ENCODE measurements around the gene MCL1.
"Not testable (repeated sequence)": the region's sequence is repeated elsewhere in the genome, so short reads cannot be mapped to it uniquely, and the experiment has no call there.

MCL1 gene

DNA sequence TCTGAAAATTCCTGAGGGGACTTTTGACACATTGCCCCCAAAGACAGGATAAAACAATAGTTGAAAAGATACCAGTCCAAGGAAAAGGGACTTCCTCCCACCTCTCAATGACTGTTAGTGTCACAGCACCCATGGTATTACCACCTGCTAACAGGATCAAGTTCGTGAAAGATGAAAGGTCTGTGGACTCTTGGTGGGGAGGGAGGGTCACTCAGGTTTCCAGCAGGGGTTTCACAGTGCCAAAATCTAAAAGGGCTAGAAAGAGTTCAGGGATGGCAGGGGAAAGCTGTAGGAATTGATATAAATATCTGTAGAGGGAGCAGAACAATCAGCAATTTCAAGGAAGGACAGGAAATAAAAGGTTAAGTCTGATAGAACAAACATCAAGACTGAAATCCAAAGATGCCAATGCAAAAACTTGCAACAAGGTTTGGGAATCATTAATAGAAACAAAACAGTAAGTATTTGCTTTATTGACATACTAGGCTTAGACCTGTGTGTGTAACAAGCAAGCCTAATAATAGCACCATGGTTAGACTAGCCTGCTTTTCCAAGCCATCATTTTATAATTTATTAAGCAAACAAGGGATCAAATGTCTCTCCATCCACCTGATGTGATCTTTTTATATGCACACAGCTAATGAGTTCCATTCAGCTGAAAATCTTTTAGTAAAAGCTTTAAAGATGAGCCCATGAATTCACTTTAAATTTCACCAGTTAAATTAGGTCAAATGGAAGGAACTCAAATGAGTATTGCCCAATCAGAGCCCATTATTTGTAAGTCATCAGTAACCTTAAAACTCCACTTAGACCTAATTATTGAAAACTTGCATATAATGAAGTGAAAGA is 3.7 kb downstream of the MCL1 start:
- TF ChIP-seq BACH2 (CRISPR knock-in tag; IDR thresholded peaks at IDR 0.05; ENCODE audit: borderline replicate concordance) (no peak), ZNF565 (CRISPR knock-in tag; conservative IDR thresholded peaks at IDR 0.05; ENCODE audit: low read depth) (no peak), ZFP3 (CRISPR knock-in tag; IDR thresholded peaks at IDR 0.05) (no peak), ZFP30 (CRISPR knock-in tag; IDR thresholded peaks at IDR 0.05) (0 out of 2 replicates have a peak, but pooled peaks have one; percentile 9), ZC3H10 (CRISPR knock-in tag; IDR thresholded peaks at IDR 0.05) (peak; percentile 33; the same call in 1 of the 2 replicates), TOX (CRISPR knock-in tag; IDR thresholded peaks at IDR 0.05; ENCODE audit: borderline replicate concordance) (peak; percentile 26; the same call in 1 of the 2 replicates), ZNF8 (CRISPR knock-in tag; IDR thresholded peaks at IDR 0.05) (no peak; the same call in 1 of the 2 replicates), ESRRG (CRISPR knock-in tag; IDR thresholded peaks at IDR 0.05) (no peak), ISL1 (CRISPR knock-in tag; IDR thresholded peaks at IDR 0.05) (no peak), ARNTL (CRISPR knock-in tag; IDR thresholded peaks at IDR 0.05; ENCODE audit: borderline replicate concordance, low read depth) (0 out of 2 replicates have a peak, but pooled peaks have one; percentile 9), CSDC2 (CRISPR knock-in tag; IDR thresholded peaks at IDR 0.05) (no peak)
- TF ChIP-seq, protein P1, sequence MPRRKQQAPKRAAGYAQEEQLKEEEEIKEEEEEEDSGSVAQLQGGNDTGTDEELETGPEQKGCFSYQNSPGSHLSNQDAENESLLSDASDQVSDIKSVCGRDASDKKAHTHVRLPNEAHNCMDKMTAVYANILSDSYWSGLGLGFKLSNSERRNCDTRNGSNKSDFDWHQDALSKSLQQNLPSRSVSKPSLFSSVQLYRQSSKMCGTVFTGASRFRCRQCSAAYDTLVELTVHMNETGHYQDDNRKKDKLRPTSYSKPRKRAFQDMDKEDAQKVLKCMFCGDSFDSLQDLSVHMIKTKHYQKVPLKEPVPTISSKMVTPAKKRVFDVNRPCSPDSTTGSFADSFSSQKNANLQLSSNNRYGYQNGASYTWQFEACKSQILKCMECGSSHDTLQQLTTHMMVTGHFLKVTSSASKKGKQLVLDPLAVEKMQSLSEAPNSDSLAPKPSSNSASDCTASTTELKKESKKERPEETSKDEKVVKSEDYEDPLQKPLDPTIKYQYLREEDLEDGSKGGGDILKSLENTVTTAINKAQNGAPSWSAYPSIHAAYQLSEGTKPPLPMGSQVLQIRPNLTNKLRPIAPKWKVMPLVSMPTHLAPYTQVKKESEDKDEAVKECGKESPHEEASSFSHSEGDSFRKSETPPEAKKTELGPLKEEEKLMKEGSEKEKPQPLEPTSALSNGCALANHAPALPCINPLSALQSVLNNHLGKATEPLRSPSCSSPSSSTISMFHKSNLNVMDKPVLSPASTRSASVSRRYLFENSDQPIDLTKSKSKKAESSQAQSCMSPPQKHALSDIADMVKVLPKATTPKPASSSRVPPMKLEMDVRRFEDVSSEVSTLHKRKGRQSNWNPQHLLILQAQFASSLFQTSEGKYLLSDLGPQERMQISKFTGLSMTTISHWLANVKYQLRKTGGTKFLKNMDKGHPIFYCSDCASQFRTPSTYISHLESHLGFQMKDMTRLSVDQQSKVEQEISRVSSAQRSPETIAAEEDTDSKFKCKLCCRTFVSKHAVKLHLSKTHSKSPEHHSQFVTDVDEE (CRISPR knock-in tag; IDR thresholded peaks at IDR 0.05) = no peak
- TF ChIP-seq, protein P2, sequence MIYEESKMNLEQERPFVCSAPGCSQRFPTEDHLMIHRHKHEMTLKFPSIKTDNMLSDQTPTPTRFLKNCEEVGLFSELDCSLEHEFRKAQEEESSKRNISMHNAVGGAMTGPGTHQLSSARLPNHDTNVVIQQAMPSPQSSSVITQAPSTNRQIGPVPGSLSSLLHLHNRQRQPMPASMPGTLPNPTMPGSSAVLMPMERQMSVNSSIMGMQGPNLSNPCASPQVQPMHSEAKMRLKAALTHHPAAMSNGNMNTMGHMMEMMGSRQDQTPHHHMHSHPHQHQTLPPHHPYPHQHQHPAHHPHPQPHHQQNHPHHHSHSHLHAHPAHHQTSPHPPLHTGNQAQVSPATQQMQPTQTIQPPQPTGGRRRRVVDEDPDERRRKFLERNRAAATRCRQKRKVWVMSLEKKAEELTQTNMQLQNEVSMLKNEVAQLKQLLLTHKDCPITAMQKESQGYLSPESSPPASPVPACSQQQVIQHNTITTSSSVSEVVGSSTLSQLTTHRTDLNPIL (CRISPR knock-in tag; IDR thresholded peaks at IDR 0.05; ENCODE audit: low read depth) = peak; percentile 36; the same call in 1 of the 2 replicates
- no peak for ATAC-seq

DNA sequence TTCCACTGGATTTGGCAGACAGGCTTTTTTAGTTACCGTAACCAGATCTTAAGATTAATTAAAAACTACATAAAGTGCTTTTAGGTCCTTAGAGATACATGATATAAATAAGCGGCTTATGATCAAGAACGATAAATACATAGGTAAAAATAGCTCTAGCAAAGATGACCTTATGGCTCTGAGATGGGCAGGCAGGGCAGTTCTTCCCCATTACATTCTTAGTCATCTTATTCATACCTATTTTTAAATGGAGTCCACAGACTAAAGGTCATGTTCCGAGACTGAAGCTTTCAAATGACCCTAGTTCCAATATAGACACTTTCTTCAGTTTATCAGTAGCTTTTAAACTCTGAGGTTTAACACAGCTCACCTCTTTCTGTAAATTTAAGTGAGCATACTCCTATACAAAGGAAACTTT is 4.3 kb downstream of the MCL1 start:
- no peak for ATAC-seq

DNA sequence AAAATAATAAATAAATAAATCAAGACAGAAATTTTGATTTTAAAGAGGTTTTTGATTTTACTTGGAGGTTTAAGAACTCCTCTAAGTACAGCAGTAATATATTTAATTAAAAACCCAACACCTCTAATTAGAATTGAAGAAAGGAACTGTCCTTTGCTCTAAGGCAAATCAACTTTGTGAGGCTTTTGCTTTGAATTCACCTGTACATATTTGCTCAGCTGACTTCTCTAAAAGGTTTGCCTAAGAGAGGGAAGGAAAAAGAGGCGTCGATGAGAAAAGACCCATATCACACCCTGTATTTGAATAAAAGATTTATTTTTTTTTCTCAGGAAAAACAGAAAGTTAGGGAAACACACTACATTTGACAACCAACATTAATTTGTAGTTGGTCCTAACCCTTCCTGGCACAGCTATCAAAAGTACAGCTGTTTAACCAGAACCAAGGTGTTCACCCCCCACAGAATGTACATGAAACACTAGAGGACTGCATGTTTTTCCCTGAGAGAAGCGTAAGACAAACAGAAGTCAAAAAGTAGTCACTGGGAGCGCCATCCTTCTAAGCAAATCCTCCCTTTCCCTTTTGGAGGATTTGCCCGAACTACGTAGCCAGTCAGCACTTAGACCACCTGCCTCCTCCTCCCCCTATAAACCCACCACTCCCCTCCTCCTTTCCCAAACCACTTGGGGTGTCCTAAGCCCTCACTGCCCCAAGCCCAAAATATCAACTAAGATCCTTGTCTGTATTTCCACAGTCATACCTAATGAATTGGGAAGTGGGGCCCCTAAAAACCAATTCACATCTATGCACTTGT is 4.9 kb downstream of the MCL1 start:
- TF ChIP-seq TOX (CRISPR knock-in tag; IDR thresholded peaks at IDR 0.05; ENCODE audit: borderline replicate concordance) = peak; percentile 43; the same call in 1 of the 2 replicates
- TF ChIP-seq RARB (CRISPR knock-in tag; IDR thresholded peaks at IDR 0.05) = 0 out of 2 replicates have a peak, but pooled peaks have one; percentile 33
- TF ChIP-seq, protein P3, sequence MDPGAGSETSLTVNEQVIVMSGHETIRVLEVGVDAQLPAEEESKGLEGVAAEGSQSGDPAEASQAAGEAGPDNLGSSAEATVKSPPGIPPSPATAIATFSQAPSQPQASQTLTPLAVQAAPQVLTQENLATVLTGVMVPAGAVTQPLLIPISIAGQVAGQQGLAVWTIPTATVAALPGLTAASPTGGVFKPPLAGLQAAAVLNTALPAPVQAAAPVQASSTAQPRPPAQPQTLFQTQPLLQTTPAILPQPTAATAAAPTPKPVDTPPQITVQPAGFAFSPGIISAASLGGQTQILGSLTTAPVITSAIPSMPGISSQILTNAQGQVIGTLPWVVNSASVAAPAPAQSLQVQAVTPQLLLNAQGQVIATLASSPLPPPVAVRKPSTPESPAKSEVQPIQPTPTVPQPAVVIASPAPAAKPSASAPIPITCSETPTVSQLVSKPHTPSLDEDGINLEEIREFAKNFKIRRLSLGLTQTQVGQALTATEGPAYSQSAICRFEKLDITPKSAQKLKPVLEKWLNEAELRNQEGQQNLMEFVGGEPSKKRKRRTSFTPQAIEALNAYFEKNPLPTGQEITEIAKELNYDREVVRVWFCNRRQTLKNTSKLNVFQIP (CRISPR knock-in tag; IDR thresholded peaks at IDR 0.05; ENCODE audit: borderline replicate concordance, low read depth) = no peak
- TF ChIP-seq ZNF8 (CRISPR knock-in tag; IDR thresholded peaks at IDR 0.05) = peak; percentile 5; the same call in 1 of the 2 replicates
- TF ChIP-seq, protein P4, sequence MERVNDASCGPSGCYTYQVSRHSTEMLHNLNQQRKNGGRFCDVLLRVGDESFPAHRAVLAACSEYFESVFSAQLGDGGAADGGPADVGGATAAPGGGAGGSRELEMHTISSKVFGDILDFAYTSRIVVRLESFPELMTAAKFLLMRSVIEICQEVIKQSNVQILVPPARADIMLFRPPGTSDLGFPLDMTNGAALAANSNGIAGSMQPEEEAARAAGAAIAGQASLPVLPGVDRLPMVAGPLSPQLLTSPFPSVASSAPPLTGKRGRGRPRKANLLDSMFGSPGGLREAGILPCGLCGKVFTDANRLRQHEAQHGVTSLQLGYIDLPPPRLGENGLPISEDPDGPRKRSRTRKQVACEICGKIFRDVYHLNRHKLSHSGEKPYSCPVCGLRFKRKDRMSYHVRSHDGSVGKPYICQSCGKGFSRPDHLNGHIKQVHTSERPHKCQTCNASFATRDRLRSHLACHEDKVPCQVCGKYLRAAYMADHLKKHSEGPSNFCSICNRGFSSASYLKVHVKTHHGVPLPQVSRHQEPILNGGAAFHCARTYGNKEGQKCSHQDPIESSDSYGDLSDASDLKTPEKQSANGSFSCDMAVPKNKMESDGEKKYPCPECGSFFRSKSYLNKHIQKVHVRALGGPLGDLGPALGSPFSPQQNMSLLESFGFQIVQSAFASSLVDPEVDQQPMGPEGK (CRISPR knock-in tag; IDR thresholded peaks at IDR 0.05; ENCODE audit: borderline replicate concordance) = 0 out of 2 replicates have a peak, but pooled peaks have one; percentile 43
- TF ChIP-seq ESRRG (CRISPR knock-in tag; IDR thresholded peaks at IDR 0.05) = 0 out of 2 replicates have a peak, but pooled peaks have one; percentile 24
- TF ChIP-seq, protein P2 (CRISPR knock-in tag; IDR thresholded peaks at IDR 0.05; ENCODE audit: low read depth) = peak; percentile 20; the same call in 1 of the 2 replicates
- no peak for TF ChIP-seq CSDC2 (CRISPR knock-in tag; IDR thresholded peaks at IDR 0.05)

More for the DNA sequence above, 4.3 kb downstream of the MCL1 start:
- TF ChIP-seq TOX (CRISPR knock-in tag; IDR thresholded peaks at IDR 0.05; ENCODE audit: borderline replicate concordance) (peak; percentile 15; the same call in 1 of the 2 replicates), ZC3H10 (CRISPR knock-in tag; IDR thresholded peaks at IDR 0.05) (peak; percentile 76; the same call in 1 of the 2 replicates), OSR1 (CRISPR knock-in tag; IDR thresholded peaks at IDR 0.05) (no peak)
- TF ChIP-seq, protein P5, sequence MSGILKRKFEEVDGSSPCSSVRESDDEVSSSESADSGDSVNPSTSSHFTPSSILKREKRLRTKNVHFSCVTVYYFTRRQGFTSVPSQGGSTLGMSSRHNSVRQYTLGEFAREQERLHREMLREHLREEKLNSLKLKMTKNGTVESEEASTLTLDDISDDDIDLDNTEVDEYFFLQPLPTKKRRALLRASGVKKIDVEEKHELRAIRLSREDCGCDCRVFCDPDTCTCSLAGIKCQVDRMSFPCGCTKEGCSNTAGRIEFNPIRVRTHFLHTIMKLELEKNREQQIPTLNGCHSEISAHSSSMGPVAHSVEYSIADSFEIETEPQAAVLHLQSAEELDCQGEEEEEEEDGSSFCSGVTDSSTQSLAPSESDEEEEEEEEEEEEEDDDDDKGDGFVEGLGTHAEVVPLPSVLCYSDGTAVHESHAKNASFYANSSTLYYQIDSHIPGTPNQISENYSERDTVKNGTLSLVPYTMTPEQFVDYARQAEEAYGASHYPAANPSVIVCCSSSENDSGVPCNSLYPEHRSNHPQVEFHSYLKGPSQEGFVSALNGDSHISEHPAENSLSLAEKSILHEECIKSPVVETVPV (CRISPR knock-in tag; IDR thresholded peaks at IDR 0.05) = no peak

DNA sequence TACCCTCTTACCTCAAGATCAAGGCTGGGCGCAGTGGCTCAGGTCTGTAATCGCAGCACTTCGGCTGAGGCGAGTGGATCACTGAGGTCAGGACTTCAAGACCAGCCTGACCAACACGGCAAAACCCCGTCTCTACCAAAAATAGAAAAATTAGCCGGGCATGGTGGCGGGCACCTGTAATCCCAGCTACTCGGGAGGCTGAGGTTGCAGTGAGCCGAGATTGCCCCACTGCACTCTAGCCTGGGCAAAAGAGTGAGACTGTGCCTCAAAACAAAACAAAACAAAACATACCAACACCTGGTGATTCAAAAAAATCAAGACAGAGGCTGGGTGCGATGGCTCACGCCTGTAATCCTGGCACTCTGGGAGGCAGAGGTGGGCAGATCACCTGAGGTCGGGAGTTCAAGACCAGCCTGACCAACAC is 5.8 kb downstream of the MCL1 start:
- ATAC-seq = not testable (repeated sequence)

More for the DNA sequence above, 4.9 kb downstream of the MCL1 start:
- no peak for ATAC-seq
